GM18868 (cell line): ENCODE data around the gene EEF1AKMT2.
A peak's percentile ranks its signal among the peaks of the same experiment; 100 is the strongest.
"Not testable (repeated sequence)": the region's sequence is repeated elsewhere in the genome, so short reads cannot be mapped to it uniquely, and the experiment has no call there.

Experiments
- ATAC-seq: cut with Tn5 transposase; IDR thresholded peaks from one replicate; pipeline ENCODE4 v1.9.1; 2021; ENCODE audit warnings: mild to moderate bottlenecking, moderate library complexity; ENCODE audit not compliant: unreplicated experiment

The EEF1AKMT2 gene

GRCh38 chr10:124756156-124756903 lies 35.4 kb downstream of the EEF1AKMT2 start:
- no peak for ATAC-seq

- no peak for ATAC-seq
Measured at GRCh38 chr10:124755581-124755980, 36.1 kb downstream of the EEF1AKMT2 start.

GRCh38 chr10:124754227-124754626 lies 37.5 kb downstream of the EEF1AKMT2 start:
- no peak for ATAC-seq

- no peak for ATAC-seq
Measured at GRCh38 chr10:124748953-124749645, 42.6 kb downstream of the EEF1AKMT2 start.

- no peak for ATAC-seq
Measured at GRCh38 chr10:124748166-124748565, 43.5 kb downstream of the EEF1AKMT2 start.

GRCh38 chr10:124747745-124748144 lies 43.9 kb downstream of the EEF1AKMT2 start:
- ATAC-seq: no peak

- no peak for ATAC-seq
Measured at GRCh38 chr10:124746992-124747391, 44.7 kb downstream of the EEF1AKMT2 start.

GRCh38 chr10:124746447-124746846 lies 45.2 kb downstream of the EEF1AKMT2 start:
- ATAC-seq: not testable (repeated sequence)

GRCh38 chr10:124745673-124746072 lies 46.0 kb downstream of the EEF1AKMT2 start:
- ATAC-seq: no peak

GRCh38 chr10:124745252-124745651 lies 46.4 kb downstream of the EEF1AKMT2 start:
- ATAC-seq: no peak

- ATAC-seq: peak; percentile 68
Measured at GRCh38 chr10:124744102-124745050, 47.3 kb downstream of the EEF1AKMT2 start, which contains the start of gene FAM53B. FAM53B (minus strand) TSS chr10:124744378; CDS start chr10:124706713, 37,665 bp downstream.

- peak; percentile 24 for ATAC-seq
Measured at GRCh38 chr10:124743191-124744101, 48.2 kb downstream of the EEF1AKMT2 start.

- no peak for ATAC-seq
Measured at GRCh38 chr10:124742413-124743190, 49.1 kb downstream of the EEF1AKMT2 start.

- no peak for ATAC-seq
Measured at GRCh38 chr10:124741922-124742412, 49.7 kb downstream of the EEF1AKMT2 start.

GRCh38 chr10:124741281-124741921 lies 50.3 kb downstream of the EEF1AKMT2 start:
- ATAC-seq: peak; percentile 37

- ATAC-seq: peak; percentile 28
Measured at GRCh38 chr10:124740369-124741280, 51.1 kb downstream of the EEF1AKMT2 start.

GRCh38 chr10:124739986-124740368 lies 51.7 kb downstream of the EEF1AKMT2 start:
- ATAC-seq: no peak
